A673 (cell line): ENCODE results near the gene DOK4.

Experiments used
- CTCF ChIP-seq: fragments of 300-800, 200-600 bp; sonication (generic); conservative IDR thresholded peaks from 2 replicates; pipeline ENCODE4 v1.5.1; 2017; ENCODE audit warnings: low read depth, mild to moderate bottlenecking, antibody characterized with exemption, low read length, moderate library complexity, mixed read lengths
- EZH2 ChIP-seq: fragments of 200-600 bp; sonication (generic); IDR thresholded peaks from 2 replicates; pipeline ENCODE4 v1.6.1; 2017; ENCODE audit warnings: borderline replicate concordance, low read depth, mild to moderate bottlenecking, mixed read lengths, antibody characterized with exemption, low read length; ENCODE audit not compliant: poor library complexity, severe bottlenecking

- no peak for TF ChIP-seq CTCF
- TF ChIP-seq EZH2: no peak
Observed at GRCh38 chr16:57471852-57472664, 14.2 kb downstream of the DOK4 start.
